Prostate gland (tissue), 2 donors: Measurements from ENCODE around the gene UBTD2.

Experiments
- POLR2A ChIP-seq: fragments of 450-650 bp; IDR thresholded peaks from one replicate; pipeline ENCODE4 v1.6.1; 2016; ENCODE audit warnings: antibody characterized with exemption, mild to moderate bottlenecking
- TF ChIP-seq, protein P1 (sequence below), 4 experiments: fragments of 200-600 bp in 2 of 4; fragments of 450-650 bp in 2 of 4; sonication (generic) in 2 of 4; IDR thresholded peaks; 1 replicate in 3 of 4; 2 replicates in 1 of 4; pipeline ENCODE4 v1.5.1; 2016 to 2019; ENCODE audit warnings: antibody characterized with exemption in 4 of 4, mild to moderate bottlenecking in 2 of 4, moderate library complexity in 2 of 4

- no peak for TF ChIP-seq POLR2A
- TF ChIP-seq, protein P1, sequence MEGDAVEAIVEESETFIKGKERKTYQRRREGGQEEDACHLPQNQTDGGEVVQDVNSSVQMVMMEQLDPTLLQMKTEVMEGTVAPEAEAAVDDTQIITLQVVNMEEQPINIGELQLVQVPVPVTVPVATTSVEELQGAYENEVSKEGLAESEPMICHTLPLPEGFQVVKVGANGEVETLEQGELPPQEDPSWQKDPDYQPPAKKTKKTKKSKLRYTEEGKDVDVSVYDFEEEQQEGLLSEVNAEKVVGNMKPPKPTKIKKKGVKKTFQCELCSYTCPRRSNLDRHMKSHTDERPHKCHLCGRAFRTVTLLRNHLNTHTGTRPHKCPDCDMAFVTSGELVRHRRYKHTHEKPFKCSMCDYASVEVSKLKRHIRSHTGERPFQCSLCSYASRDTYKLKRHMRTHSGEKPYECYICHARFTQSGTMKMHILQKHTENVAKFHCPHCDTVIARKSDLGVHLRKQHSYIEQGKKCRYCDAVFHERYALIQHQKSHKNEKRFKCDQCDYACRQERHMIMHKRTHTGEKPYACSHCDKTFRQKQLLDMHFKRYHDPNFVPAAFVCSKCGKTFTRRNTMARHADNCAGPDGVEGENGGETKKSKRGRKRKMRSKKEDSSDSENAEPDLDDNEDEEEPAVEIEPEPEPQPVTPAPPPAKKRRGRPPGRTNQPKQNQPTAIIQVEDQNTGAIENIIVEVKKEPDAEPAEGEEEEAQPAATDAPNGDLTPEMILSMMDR (IDR thresholded peaks at IDR 0.05): no peak
Measured at GRCh38 chr5:172224996-172225395, 58.6 kb downstream of the UBTD2 start.
